Activated CD8-positive, alpha-beta T cell treated with anti-CD3 and anti-CD28 coated beads for 36 hours (primary cell): ENCODE results near the gene DUSP23. TPM values are rescaled to one million over a fixed set of nuclear protein-coding genes. Genes with fewer than 3 reads are reported as not detected.

Experiments used
- ATAC-seq: fragments of 200-7000 bp; cut with Tn5 transposase; one replicate; pipeline ENCODE4 v1.10.0; 2021; ENCODE audit warnings: mild to moderate bottlenecking, moderate library complexity
- CTCF ChIA-PET: fragments of 350-600 bp; sonication (Branson Sonifier 250); formaldehyde crosslinking; loops from one replicate; lab custom pipeline; 2021; ENCODE audit warnings: antibody characterized with exemption; lab: Charles Lee
- POLR2A ChIA-PET: fragments of 350-600 bp; sonication (Branson Sonifier 250); formaldehyde crosslinking; loops from one replicate; lab custom pipeline; 2021; ENCODE audit warnings: antibody characterized with exemption; lab: Charles Lee
- DNase-seq: peaks from one replicate; pipeline ENCODE4 v3.0.0-alpha.2; 2020
- H3K27ac Mint-ChIP-seq: one replicate; pipeline ENCODE4 v1.8.0; 2021; ENCODE audit warnings: mild to moderate bottlenecking, mixed read lengths
- H3K27me3 Mint-ChIP-seq: one replicate; pipeline ENCODE4 v1.8.0; 2021; ENCODE audit warnings: mixed read lengths
- H3K36me3 Mint-ChIP-seq: one replicate; pipeline ENCODE4 v1.8.0; 2021; ENCODE audit warnings: low read depth, mixed read lengths
- H3K4me1 Mint-ChIP-seq: one replicate; pipeline ENCODE4 v1.8.0; 2021; ENCODE audit warnings: low read depth, mixed read lengths
- H3K4me3 Mint-ChIP-seq: one replicate; pipeline ENCODE4 v1.8.0; 2021; ENCODE audit warnings: mild to moderate bottlenecking, moderate library complexity, mixed read lengths
- H3K9me3 Mint-ChIP-seq: one replicate; pipeline ENCODE4 v1.8.0; 2021; ENCODE audit warnings: mixed read lengths
- CTCF ChIP-seq: fragments of 200-600 bp; IDR thresholded peaks from one replicate; pipeline ENCODE4 v1.8.0; 2022; ENCODE audit warnings: antibody characterized with exemption, mild to moderate bottlenecking
- intact Hi-C: fragments of 100-400 bp; cut with micrococcal nuclease; formaldehyde crosslinking; loops from one replicate; pipeline ENCODE4 v1.10.0; 2022
- total RNA-seq, 2 experiments: library from RNA; stranded (reverse); gene quantifications; one replicate each; pipeline ENCODE4 v1.2.3, GENCODE V29; 2021

The DUSP23 gene
- total RNA-seq, 2 experiments from 2014 or later = 27.2 TPM

GRCh38 chr1:159790237-159790917, 9.6 kb downstream of the DUSP23 start:
- no peaks in the 10 kb centered on the region for H3K9me3 Mint-ChIP-seq
- peaks cover 4% of the 10 kb centered on the region for H3K27me3 Mint-ChIP-seq
- peak; percentile 66 for TF ChIP-seq CTCF
- ATAC-seq (peak; percentile 47), DNase-seq (no peak)
- intact Hi-C loops = no loop called here
- no peaks in the 10 kb centered on the region for H3K4me1 Mint-ChIP-seq
- no peak overlapping the region for H3K4me3 Mint-ChIP-seq
- H3K27ac Mint-ChIP-seq = no peak overlapping the region
- POLR2A ChIA-PET = no interaction called here
- H3K36me3 Mint-ChIP-seq = no peaks in the 10 kb centered on the region
- CTCF ChIA-PET = interaction anchor here (0.7 to 3.2 kb wide), 9 partner anchors 9 to 135 kb away, joined by 3 to 26 read pairs (median 7); partner anchors contain the start of gene DUSP23

GRCh38 chr1:159791031-159791430, 10.3 kb downstream of the DUSP23 start:
- CTCF ChIA-PET = interaction anchor here (18.8 kb wide), 1 partner anchor 99 kb away, joined by 482 read pairs; no protein-coding TSS in a partner anchor
- no peaks in the 10 kb centered on the region for H3K9me3 Mint-ChIP-seq
- intact Hi-C loops = no loop called here

GRCh38 chr1:159791461-159791860, 10.7 kb downstream of the DUSP23 start:
- Mint-ChIP-seq H3K27me3 (peaks cover 4% of the 10 kb centered on the region), H3K4me1 (no peaks in the 10 kb centered on the region), H3K27ac (no peak overlapping the region), H3K9me3 (no peaks in the 10 kb centered on the region), H3K4me3 (no peak overlapping the region), H3K36me3 (no peaks in the 10 kb centered on the region)
- TF ChIP-seq CTCF = no peak
- CTCF ChIA-PET = interaction anchor here (18.8 kb wide), 1 partner anchor 98 kb away, joined by 482 read pairs; no protein-coding TSS in a partner anchor
- intact Hi-C loops = no loop called here
- ATAC-seq (no peak), DNase-seq (no peak)
- POLR2A ChIA-PET = no interaction called here

More at GRCh38 chr1:159791031-159791430, 10.3 kb downstream of the DUSP23 start:
- Mint-ChIP-seq H3K4me3 (no peak overlapping the region), H3K27ac (no peak overlapping the region), H3K4me1 (no peaks in the 10 kb centered on the region), H3K36me3 (no peaks in the 10 kb centered on the region), H3K27me3 (peaks cover 4% of the 10 kb centered on the region)
- POLR2A ChIA-PET = no interaction called here
- DNase-seq = no peak
- no peak for ATAC-seq
- no peak for TF ChIP-seq CTCF

GRCh38 chr1:159795534-159795933, 14.8 kb downstream of the DUSP23 start:
- POLR2A ChIA-PET = no interaction called here
- H3K36me3 Mint-ChIP-seq = no peaks in the 10 kb centered on the region
- intact Hi-C loops = loop anchor here (5.0 kb wide), 1 partner anchor 212 kb away; no protein-coding TSS in a partner anchor

More at GRCh38 chr1:159795534-159795933, 14.8 kb downstream of the DUSP23 start:
- DNase-seq = no peak
- Mint-ChIP-seq H3K27ac (no peak overlapping the region), H3K4me1 (peaks cover 17% of the 10 kb centered on the region), H3K9me3 (no peaks in the 10 kb centered on the region), H3K27me3 (peaks cover 4% of the 10 kb centered on the region), H3K4me3 (no peak overlapping the region)
- ATAC-seq = no peak
- no peak for TF ChIP-seq CTCF
- CTCF ChIA-PET = interaction anchor here (18.8 kb wide), 1 partner anchor 94 kb away, joined by 482 read pairs; no protein-coding TSS in a partner anchor
